IMR-90 (cell line): ENCODE measurements around the gene NTM. TPM values are rescaled to one million over a fixed set of nuclear protein-coding genes. Genes with fewer than 3 reads are reported as not detected.

Experiments
- ATAC-seq: fragments of 200-7000 bp; cut with Tn5 transposase; 2 replicates; pipeline ENCODE4 v1.9.1; 2020; ENCODE audit warnings: low read depth, mild to moderate bottlenecking, moderate library complexity
- BruUV-seq: library from RNA; stranded (reverse); fragments of 400-500 nt; replicated peaks from 2 replicates; lab custom pipeline; 2021; lab: Mats Ljungman, UMichigan
- CTCF ChIA-PET: fragments of 300-600 bp; formaldehyde crosslinking; extraction: SDS; loops from one replicate; lab custom pipeline; 2021; ENCODE audit warnings: antibody characterized with exemption; lab: Yijun Ruan, JAX
- POLR2A ChIA-PET: fragments of 300-600 bp; sonication (Branson Sonifier 250); formaldehyde crosslinking; loops from one replicate; lab custom pipeline; 2022; ENCODE audit warnings: antibody characterized with exemption; ENCODE audit not compliant: unreplicated experiment; lab: Charles Lee
- DNase-seq: peaks from one replicate; pipeline ENCODE4 v3.0.0; 2013
- H2AFZ ChIP-seq: replicated peaks from 2 replicates; pipeline ENCODE3; 2013; ENCODE audit warnings: low read length, mild to moderate bottlenecking; ENCODE audit not compliant: poor library complexity
- H2AK5ac ChIP-seq: 2 replicates; pipeline ENCODE4 v1.6.1; 2013; ENCODE audit warnings: low read depth, low read length, inconsistent platforms
- H2AK9ac ChIP-seq: replicated peaks from 2 replicates; pipeline ENCODE3; 2013; ENCODE audit warnings: mild to moderate bottlenecking, low read depth, low read length, moderate library complexity; ENCODE audit not compliant: poor library complexity
- H2BK120ac ChIP-seq: 2 replicates; pipeline ENCODE4 v1.6.1; 2013; ENCODE audit warnings: low read depth, low read length, inconsistent platforms
- H2BK15ac ChIP-seq: 3 replicates; pipeline ENCODE4 v1.6.1; 2013; ENCODE audit warnings: low read depth, low read length, inconsistent platforms
- H2BK20ac ChIP-seq: 2 replicates; pipeline ENCODE4 v1.6.1; 2013; ENCODE audit warnings: low read depth, mild to moderate bottlenecking, inconsistent platforms, low read length, moderate library complexity
- H2BK5ac ChIP-seq: 2 replicates; pipeline ENCODE4 v1.6.1; 2013; ENCODE audit warnings: mild to moderate bottlenecking, low read depth, low read length, inconsistent platforms; ENCODE audit not compliant: poor library complexity, severe bottlenecking
- H3K14ac ChIP-seq: replicated peaks from 2 replicates; pipeline ENCODE4 v1.6.1; 2013; ENCODE audit warnings: low read depth, low read length, inconsistent platforms
- H3K18ac ChIP-seq: 2 replicates; pipeline ENCODE4 v1.6.1; 2013; ENCODE audit warnings: low read depth, low read length, control low read depth
- H3K23ac ChIP-seq: 2 replicates; pipeline ENCODE4 v1.6.1; 2013; ENCODE audit warnings: low read depth, low read length, inconsistent platforms
- H3K27ac ChIP-seq: 2 replicates; pipeline ENCODE4 v1.5.1; 2013; ENCODE audit warnings: mild to moderate bottlenecking, control low read depth, low read length; ENCODE audit not compliant: insufficient read depth
- H3K27me3 ChIP-seq: 2 replicates; pipeline ENCODE4 v1.6.1; 2013; ENCODE audit warnings: low read length; ENCODE audit not compliant: control insufficient read depth, insufficient read depth
- H3K36me3 ChIP-seq: 2 replicates; pipeline ENCODE4 v1.6.1; 2013; ENCODE audit warnings: low read length, mixed read lengths; ENCODE audit not compliant: control insufficient read depth, insufficient read depth
- H3K4ac ChIP-seq: 2 replicates; pipeline ENCODE4 v1.6.1; 2013; ENCODE audit warnings: low read depth, low read length, inconsistent platforms
- H3K4me1 ChIP-seq: 2 replicates; pipeline ENCODE4 v1.6.1; 2013; ENCODE audit warnings: low read length, mixed read lengths; ENCODE audit not compliant: control insufficient read depth, insufficient read depth
- H3K4me2 ChIP-seq: 2 replicates; pipeline ENCODE4 v1.6.1; 2013; ENCODE audit warnings: low read depth, mild to moderate bottlenecking, control low read depth, low read length, moderate library complexity
- H3K4me3 ChIP-seq: 2 replicates; pipeline ENCODE4 v1.5.1; 2013; ENCODE audit warnings: low read depth, mild to moderate bottlenecking, control low read depth, low read length, moderate library complexity; ENCODE audit not compliant: insufficient read depth
- H3K56ac ChIP-seq: 2 replicates; pipeline ENCODE4 v1.6.1; 2013; ENCODE audit warnings: low read length, inconsistent platforms; ENCODE audit not compliant: insufficient read depth; ENCODE audit errors: extremely low read depth
- H3K79me1 ChIP-seq, 2 experiments: 2 replicates each; pipeline ENCODE4 v1.6.1; 2013; ENCODE audit warnings: low read length in 2 of 2, inconsistent platforms in 1 of 2, low read depth in 1 of 2
- H3K9ac ChIP-seq: 2 replicates; pipeline ENCODE4 v1.6.1; 2013; ENCODE audit warnings: low read depth, low read length, control low read depth
- H3K9me1 ChIP-seq: 2 replicates; pipeline ENCODE4 v1.6.1; 2013; ENCODE audit warnings: low read length, inconsistent platforms; ENCODE audit not compliant: insufficient read depth
- H3K9me3 ChIP-seq: 2 replicates; pipeline ENCODE4 v1.6.1; 2013; ENCODE audit warnings: low read length; ENCODE audit not compliant: control insufficient read depth, insufficient read depth
- H4K20me1 ChIP-seq: 2 replicates; pipeline ENCODE4 v1.6.1; 2013; ENCODE audit warnings: low read length, inconsistent platforms; ENCODE audit not compliant: insufficient read depth
- H4K5ac ChIP-seq: 2 replicates; pipeline ENCODE4 v1.6.1; 2013; ENCODE audit warnings: mild to moderate bottlenecking, low read depth, low read length, control low read depth
- H4K8ac ChIP-seq, 2 experiments: 2 replicates each; pipeline ENCODE4 v1.6.1; 2013; ENCODE audit warnings: low read depth in 2 of 2, low read length in 2 of 2, control low read depth in 1 of 2, inconsistent platforms in 1 of 2
- H4K91ac ChIP-seq: 2 replicates; pipeline ENCODE4 v1.6.1; 2013; ENCODE audit warnings: low read depth, low read length, inconsistent platforms; ENCODE audit not compliant: insufficient read depth
- BHLHE40 ChIP-seq: fragments of 150-350 bp; IDR thresholded peaks from 2 replicates; pipeline ENCODE4 v1.6.1; 2016; ENCODE audit warnings: mild to moderate bottlenecking, low read depth, low read length
- CHD1 ChIP-seq: IDR thresholded peaks from 2 replicates; pipeline ENCODE4 v1.6.1; 2012; ENCODE audit warnings: low read depth, low read length, improper control_type of control experiment
- MAZ ChIP-seq: IDR thresholded peaks from 2 replicates; pipeline ENCODE4 v1.6.1; 2012; ENCODE audit warnings: low read depth, mild to moderate bottlenecking, low read length, improper control_type of control experiment, moderate library complexity, borderline replicate concordance
- NFE2L2 ChIP-seq: fragments of 150-350 bp; IDR thresholded peaks from 2 replicates; pipeline ENCODE4 v1.6.1; 2016; ENCODE audit warnings: low read depth, mild to moderate bottlenecking, low read length
- POLR2A ChIP-seq: IDR thresholded peaks from 2 replicates; pipeline ENCODE4 v1.6.1; 2012; ENCODE audit warnings: mild to moderate bottlenecking, low read depth, low read length
- RCOR1 ChIP-seq: IDR thresholded peaks from 2 replicates; pipeline ENCODE4 v1.6.1; 2012; ENCODE audit warnings: mild to moderate bottlenecking, low read length, improper control_type of control experiment; ENCODE audit not compliant: insufficient replicate concordance
- SMC3 ChIP-seq: fragments of 150-350 bp; IDR thresholded peaks from 2 replicates; pipeline ENCODE4 v1.6.1; 2016; ENCODE audit warnings: low read depth, mild to moderate bottlenecking, antibody characterized with exemption, low read length, moderate library complexity
- WGBS, 2 experiments: methylation state at CpG; one replicate each; pipeline versions ENCODE4 v1.1.5 to v1.1.7; 2013; ENCODE audit warnings: missing lambda C conversion rate in 2 of 2; ENCODE audit not compliant: insufficient read length in 1 of 2; ENCODE audit errors: extremely low coverage in 2 of 2; 5-methylcytosine and 5-hydroxymethylcytosine counted together
- dilution Hi-C: fragments of 300-500 bp; cut with HindIII; formaldehyde crosslinking; loops from one replicate; pipeline ENCODE4 v1.14.3; 2018; ENCODE audit warnings: low sequenced_read_pairs; ENCODE audit not compliant: unreplicated experiment
- in situ Hi-C: fragments of 300-500 bp; cut with MboI; formaldehyde crosslinking; loops from 3 replicates; pipeline ENCODE4 v1.14.3; 2019; ENCODE audit warnings: low sequenced_read_pairs, inconsistent platforms, mixed read lengths
- intact Hi-C: fragments of 100-400 bp; cut with micrococcal nuclease; formaldehyde crosslinking; loops from 2 replicates; pipeline ENCODE4 v1.10.0; 2022
- polyA plus RNA-seq, 3 experiments: library from polyadenylated mRNA; depleted of rRNA; stranded (reverse); fragments of >200 nt; gene quantifications; 2 replicates each; pipeline ENCODE4 v1.2.3, GENCODE V29; 2012; ENCODE audit warnings: low replicate concordance in 1 of 3
- total RNA-seq: library from RNA; depleted of rRNA; stranded (reverse); fragments of >200 nt; gene quantifications from 2 replicates; pipeline ENCODE4 v1.2.3, GENCODE V29; 2012
- TF ChIP-seq, protein P1 (sequence below): fragments of 150-350 bp; IDR thresholded peaks from 2 replicates; pipeline ENCODE4 v1.6.1; 2016; ENCODE audit warnings: low read depth, mild to moderate bottlenecking, low read length, moderate library complexity, borderline replicate concordance
- TF ChIP-seq, protein P2 (sequence below): fragments of 150-350 bp; IDR thresholded peaks from 2 replicates; pipeline ENCODE4 v1.6.1; 2017; ENCODE audit warnings: mild to moderate bottlenecking, antibody characterized with exemption, low read length, low read depth

Gene NTM
- total and polyA plus RNA-seq, 2 of the 4 experiments (the other 2 are of a cell fraction) = 19.5 to 25.5 TPM

DNA sequence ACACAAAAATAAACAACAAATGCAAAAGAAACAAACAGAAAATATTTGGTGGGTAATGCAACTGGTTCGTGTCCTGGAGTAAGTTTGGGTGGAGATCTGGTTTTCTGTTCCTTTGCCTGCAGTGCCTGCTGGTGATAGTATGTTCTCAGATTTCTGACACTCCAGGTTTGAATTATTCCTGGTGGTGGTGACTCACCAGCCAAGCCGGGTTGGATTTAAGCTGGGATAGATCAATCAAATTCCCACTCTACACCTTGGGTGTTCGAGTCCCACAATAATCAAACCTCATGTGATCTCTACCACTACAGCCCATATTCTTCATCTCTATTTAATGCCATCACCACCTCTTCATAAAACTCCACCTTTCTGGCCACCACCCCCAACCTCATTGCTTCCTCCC lies 421.8 kb downstream of the NTM start:
- Histone ChIP-seq H3K27me3 (peaks cover 29% of the 10 kb centered on the region), H3K27ac (no peak overlapping the region), H2BK20ac (no peak overlapping the region), H3K4ac (no peak overlapping the region), H3K4me2 (no peak overlapping the region), H2BK5ac (no peak overlapping the region), H4K5ac (no peak overlapping the region), H4K20me1 (no peaks in the 10 kb centered on the region), H3K23ac (no peak overlapping the region), H3K9me1 (no peaks in the 10 kb centered on the region), H3K18ac (no peak overlapping the region), H3K9me3 (peaks cover 2% of the 10 kb centered on the region; the same call in 1 of the 2 replicates), H2AK9ac (no peak overlapping the region), H3K4me3 (no peak overlapping the region), H4K8ac (no peak overlapping the region), H3K56ac (no peak overlapping the region), H3K79me1 (no peaks in the 10 kb centered on the region), H3K14ac (no peak overlapping the region), H4K91ac (no peak overlapping the region), H2BK120ac (no peak overlapping the region), H3K36me3 (no peaks in the 10 kb centered on the region), H3K4me1 (no peaks in the 10 kb centered on the region), H2AK5ac (no peak overlapping the region), H3K9ac (no peak overlapping the region), H2BK15ac (no peak overlapping the region), H2AFZ (no peak overlapping the region)
- CTCF ChIA-PET = no interaction called here
- DNase-seq = no peak
- TF ChIP-seq SMC3 = no peak
- no peak for TF ChIP-seq CHD1
- TF ChIP-seq BHLHE40 = no peak
- no peak for TF ChIP-seq RCOR1
- TF ChIP-seq NFE2L2 = no peak
- no peak for TF ChIP-seq MAZ
- TF ChIP-seq, protein P1, sequence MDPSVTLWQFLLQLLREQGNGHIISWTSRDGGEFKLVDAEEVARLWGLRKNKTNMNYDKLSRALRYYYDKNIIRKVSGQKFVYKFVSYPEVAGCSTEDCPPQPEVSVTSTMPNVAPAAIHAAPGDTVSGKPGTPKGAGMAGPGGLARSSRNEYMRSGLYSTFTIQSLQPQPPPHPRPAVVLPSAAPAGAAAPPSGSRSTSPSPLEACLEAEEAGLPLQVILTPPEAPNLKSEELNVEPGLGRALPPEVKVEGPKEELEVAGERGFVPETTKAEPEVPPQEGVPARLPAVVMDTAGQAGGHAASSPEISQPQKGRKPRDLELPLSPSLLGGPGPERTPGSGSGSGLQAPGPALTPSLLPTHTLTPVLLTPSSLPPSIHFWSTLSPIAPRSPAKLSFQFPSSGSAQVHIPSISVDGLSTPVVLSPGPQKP = no peak
- TF ChIP-seq POLR2A = no peak
- TF ChIP-seq, protein P2, sequence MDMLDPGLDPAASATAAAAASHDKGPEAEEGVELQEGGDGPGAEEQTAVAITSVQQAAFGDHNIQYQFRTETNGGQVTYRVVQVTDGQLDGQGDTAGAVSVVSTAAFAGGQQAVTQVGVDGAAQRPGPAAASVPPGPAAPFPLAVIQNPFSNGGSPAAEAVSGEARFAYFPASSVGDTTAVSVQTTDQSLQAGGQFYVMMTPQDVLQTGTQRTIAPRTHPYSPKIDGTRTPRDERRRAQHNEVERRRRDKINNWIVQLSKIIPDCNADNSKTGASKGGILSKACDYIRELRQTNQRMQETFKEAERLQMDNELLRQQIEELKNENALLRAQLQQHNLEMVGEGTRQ = no peak
- POLR2A ChIA-PET = no interaction called here
- BruUV-seq = no TSS peak
- in situ Hi-C loops = no loop called here
- ATAC-seq = no peak
- dilution Hi-C loops = no loop called here
- WGBS, 2 experiments = no CpG with 5 or more reads among the region's 3 CpGs
- intact Hi-C loops = no loop called here
